Coronary artery (tissue), 2 donors: ENCODE results near the gene SCN4B.

Source experiments
- DNase-seq: peaks from one replicate; pipeline ENCODE4 v3.0.0-alpha.2; 2017; ENCODE audit warnings: low spot score
- H3K27ac ChIP-seq, 2 donors: fragments of 200-600 bp; sonication (generic); one replicate each; pipeline ENCODE4 v1.5.1; 2016 to 2019
- H3K4me3 ChIP-seq: fragments of 200-600 bp; sonication (generic); 2 replicates; pipeline ENCODE4 v1.5.1; 2016; ENCODE audit warnings: mild to moderate bottlenecking, moderate library complexity
- CTCF ChIP-seq: fragments of 200-600 bp; sonication (generic); IDR thresholded peaks from one replicate; pipeline ENCODE4 v1.5.1; 2019; ENCODE audit warnings: antibody characterized with exemption

SCN4B gene

GRCh38 chr11:118148856-118149255 is 3.8 kb downstream of the SCN4B start:
- H3K27ac ChIP-seq, result no peak overlapping the region
- H3K4me3 ChIP-seq, result no peak overlapping the region
- no peak for TF ChIP-seq CTCF
- DNase-seq, result no peak

GRCh38 chr11:118148240-118148639 is 4.4 kb downstream of the SCN4B start:
- Histone ChIP-seq H3K27ac (no peak overlapping the region), H3K4me3 (no peak overlapping the region)
- no peak for DNase-seq
- TF ChIP-seq CTCF, result no peak

GRCh38 chr11:118147502-118147901 is 5.1 kb downstream of the SCN4B start:
- Histone ChIP-seq H3K4me3 (no peak overlapping the region), H3K27ac (no peak overlapping the region)
- no peak for DNase-seq
- no peak for TF ChIP-seq CTCF

DNA sequence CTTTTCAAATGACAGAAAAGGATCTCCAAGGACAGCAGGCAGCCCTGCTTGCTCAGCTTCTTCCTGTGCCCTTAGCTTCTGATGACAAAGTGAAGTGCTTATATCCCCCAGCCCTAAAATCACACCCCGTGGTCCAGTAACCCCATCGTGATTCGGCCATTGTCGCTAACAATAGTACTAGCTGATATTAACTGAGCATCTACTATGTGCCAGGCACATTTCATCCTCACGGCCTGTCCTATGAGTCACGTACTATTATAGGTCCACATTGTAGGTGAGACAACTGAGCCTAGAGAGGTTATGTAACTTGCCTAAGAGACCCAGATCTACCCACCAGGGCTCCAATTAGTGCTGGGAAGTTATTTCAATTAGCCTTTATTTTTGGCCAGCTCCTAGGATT is 6.1 kb downstream of the SCN4B start:
- no peak for DNase-seq
- TF ChIP-seq CTCF, result no peak
- H3K4me3 ChIP-seq, result no peak overlapping the region
- H3K27ac ChIP-seq, result no peak overlapping the region

- peak overlapping the region in 1 of 2 donors; percentile 9 for H3K27ac ChIP-seq
- TF ChIP-seq CTCF, result peak; percentile 96
- DNase-seq, result peak; percentile 78
- peak overlapping the region; percentile 72 for H3K4me3 ChIP-seq
Measured at GRCh38 chr11:118145285-118146227, 7.1 kb downstream of the SCN4B start.

DNA sequence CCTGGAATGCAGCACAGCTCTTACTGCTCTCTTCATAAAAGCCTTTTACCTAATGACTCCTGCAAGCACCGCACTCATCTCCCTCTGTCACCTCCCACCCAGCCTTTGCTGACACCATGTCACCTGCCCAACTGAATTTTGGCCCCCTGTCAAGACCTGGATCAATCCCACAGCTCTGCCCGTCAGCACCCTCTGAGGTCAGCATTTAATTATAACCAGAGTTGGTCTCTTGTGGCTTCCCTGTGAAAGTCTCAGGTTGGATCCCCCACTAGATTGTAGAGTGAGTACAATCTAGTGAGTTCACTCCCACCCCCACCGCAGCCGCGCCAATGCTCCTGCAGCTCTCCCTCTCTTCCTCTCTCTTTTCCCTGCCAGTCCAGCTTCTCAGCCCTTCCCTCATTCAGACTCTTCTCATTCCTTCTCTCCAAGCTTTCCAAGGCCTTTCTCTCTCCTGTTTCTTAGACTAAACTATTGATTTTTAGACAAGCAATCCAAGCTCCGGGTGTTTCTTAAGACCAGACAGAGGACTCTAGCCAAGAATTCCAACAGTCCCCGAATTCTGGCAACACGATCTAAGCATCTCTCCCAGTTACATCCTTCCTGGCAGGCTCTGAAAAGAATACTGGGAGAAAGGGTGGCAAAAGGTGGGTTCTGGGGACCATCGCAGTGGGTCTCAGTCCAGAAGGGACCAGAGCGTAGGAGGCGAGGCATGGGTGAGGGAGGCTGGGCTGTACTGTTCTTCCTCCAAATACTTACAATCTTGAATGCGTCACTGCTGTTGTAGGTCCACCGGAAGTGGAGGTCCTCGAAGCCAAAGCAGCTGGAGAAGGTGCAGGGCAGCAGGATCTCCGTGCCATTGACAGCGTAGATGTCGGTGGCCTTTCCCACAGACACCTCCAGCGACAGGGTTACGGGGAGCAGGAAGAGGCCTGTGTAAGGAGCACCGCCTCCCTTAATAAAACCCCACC is 8.0 kb downstream of the SCN4B start:
- Histone ChIP-seq H3K27ac (no peak overlapping the region), H3K4me3 (peak overlapping the region; percentile 72)
- DNase-seq, result no peak
- no peak for TF ChIP-seq CTCF
